SK-N-MC (cell line): ENCODE measurements around the gene DOP1A.

Source experiments
- EZH2 ChIP-seq: fragments of 200-600 bp; sonication (generic); IDR thresholded peaks from one replicate; pipeline ENCODE4 v1.6.1; 2017; ENCODE audit warnings: antibody characterized with exemption
- FOXP2 ChIP-seq: optimal IDR thresholded peaks from 2 replicates; pipeline ENCODE3; 2011; ENCODE audit warnings: mild to moderate bottlenecking, moderate library complexity; ENCODE audit not compliant: insufficient read depth; ENCODE audit errors: extremely low read length, control extremely low read depth
- POLR2AphosphoS5 ChIP-seq: IDR thresholded peaks from 2 replicates; pipeline ENCODE4 v1.6.1; 2012; ENCODE audit warnings: mild to moderate bottlenecking, low read depth, low read length, borderline replicate concordance

DNA sequence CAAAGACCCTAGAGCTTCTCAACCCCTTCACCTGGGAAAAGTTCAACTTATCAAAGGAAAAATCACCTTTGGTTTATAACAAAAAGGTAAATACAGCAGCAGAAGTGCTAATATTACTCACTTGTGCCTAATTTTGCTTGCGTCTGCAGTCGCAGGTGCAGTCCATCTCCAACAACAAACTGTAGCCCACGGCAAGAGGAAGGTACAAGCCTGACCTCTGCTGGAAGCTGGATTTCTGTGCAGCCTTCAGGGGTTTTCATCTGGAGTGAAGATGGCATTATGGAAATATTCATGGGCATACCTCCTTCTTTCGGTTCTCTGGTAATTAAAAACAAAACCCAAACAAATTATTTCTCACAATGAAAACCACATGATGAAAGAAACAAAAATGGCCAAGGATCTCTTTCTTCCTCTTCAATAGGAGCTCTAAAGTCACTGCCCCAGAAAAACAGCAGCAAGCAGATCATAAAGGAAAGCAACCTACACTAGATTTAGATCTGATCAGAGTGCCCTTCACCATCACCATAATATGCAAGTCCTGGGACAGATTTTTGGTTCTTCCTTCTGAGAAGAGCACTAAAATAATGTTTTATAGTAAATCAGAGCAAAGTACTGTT, 9.7 kb upstream of the DOP1A start:
- TF ChIP-seq EZH2 = no peak
- TF ChIP-seq POLR2AphosphoS5 = no peak
- no peak for TF ChIP-seq FOXP2
